ENCODE data around the gene LAMA5.

LAMA5 gene

DNA sequence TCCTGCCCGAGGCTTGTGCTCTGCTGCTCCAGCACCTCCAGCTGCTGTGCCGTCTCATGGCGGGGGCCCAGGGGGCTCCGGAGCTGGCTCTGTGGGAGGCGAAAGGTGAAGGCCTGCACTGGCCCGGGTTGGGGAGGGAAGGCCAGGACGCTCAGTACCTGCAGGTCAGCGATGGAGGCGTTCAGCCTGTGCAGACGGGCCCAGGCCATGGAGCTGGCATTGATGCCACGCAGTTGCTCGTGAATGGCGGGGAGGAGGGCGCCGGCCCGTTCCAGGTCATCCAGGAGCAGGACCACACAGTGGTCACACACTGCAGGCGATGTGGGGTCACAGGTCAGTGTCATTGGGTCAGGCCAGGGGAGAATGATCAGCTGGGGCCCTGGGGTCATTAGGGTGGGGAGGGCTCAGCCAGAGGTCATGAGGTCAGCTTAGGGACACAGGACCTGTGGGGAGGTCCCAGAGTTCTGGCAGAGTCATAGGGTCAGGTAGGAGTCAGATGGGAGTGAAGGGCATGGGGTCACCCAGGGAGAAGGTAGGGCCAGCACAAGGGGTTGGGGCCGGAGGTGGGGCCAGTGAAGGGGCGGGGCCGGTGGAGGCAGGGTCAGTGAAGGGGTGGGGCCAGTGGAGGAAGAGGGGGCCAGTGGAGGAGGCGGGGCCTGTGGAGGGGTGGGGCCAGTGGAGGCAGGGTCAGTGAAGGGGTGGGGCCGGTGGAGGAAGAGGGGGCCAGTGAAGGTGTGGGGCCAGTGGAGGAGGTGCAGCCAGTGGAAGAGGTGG lies 46.3 kb downstream of the LAMA5 start:
- peak in 1 of 56 donors; percentile 20 for DNase-seq

DNA sequence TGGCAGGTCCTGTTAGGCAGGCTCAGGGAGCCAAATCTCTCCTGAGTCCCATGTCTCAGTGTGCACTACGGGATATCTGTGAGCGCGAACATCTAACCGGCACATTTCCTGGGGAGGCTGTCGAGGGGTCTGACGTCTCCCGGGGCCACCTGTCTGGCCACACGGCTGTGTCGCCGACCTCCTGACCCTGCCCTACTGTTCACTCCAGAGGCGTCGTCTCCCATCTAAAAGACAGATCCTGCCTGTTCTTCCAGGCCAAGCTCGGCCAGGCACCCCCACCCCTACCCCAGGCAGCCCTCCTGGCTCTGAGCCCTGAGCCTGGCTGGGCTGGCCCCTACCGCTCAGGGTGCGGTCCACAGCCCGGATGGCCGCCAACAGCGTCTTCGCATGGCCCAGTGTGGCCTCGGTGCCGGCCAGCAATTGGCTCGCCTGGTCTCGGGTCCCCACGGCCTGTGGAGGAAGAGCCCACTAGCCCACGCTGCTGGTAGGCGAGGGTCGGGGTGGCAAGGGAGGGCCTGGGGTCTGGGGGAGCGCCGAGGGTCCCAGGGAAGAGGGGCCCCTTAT lies 47.7 kb downstream of the LAMA5 start:
- DNase-seq, result no peak

- no peak for DNase-seq
These were observed 48.4 kb downstream of the LAMA5 start for GRCh38 chr20:62318400-62319345.

- DNase-seq, result no peak
These were observed 49.9 kb downstream of the LAMA5 start for GRCh38 chr20:62317167-62317655.

DNA sequence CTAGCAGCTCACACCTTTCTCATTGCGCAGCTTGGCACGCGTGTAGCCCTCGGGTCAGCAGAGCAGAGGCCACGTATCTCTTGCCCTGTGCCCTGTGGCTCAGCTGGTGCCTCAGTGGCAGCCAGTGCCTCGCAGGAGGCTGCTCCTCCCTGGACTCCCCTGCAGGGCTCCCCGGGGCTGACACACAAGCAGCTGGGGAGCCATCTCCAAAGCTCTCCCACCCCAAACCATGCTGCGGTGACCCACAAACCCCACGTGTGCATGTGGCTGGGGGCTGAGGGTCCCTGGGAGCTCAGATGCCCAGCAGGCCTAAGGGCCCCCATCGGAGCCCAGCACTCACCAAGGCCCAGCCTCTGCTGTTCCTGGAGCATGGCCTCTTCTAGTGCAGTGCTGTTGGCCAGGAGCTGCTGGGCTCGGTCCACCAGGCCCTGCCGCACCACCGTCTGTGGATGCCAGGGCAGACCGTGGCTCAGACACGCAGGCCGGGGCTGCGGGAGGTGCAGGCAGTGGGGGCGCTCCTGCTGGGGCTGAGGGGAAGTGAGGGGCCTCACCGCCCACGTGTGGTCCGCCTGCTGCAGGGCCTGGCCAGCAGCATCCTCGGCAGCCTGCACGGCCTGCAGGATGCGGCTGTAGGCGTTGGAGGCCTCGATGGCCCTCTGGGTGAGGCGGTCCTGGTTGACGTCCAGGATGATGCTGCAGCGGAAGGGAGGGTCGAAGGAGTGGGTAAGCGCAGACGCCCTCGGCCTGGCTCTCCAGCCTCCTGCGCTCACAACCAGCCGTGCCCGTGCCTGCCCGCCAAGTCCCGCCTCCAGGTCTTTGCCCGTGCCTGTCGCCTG lies 50.6 kb downstream of the LAMA5 start:
- peak in 1 of 56 donors; percentile 33 for DNase-seq

DNA sequence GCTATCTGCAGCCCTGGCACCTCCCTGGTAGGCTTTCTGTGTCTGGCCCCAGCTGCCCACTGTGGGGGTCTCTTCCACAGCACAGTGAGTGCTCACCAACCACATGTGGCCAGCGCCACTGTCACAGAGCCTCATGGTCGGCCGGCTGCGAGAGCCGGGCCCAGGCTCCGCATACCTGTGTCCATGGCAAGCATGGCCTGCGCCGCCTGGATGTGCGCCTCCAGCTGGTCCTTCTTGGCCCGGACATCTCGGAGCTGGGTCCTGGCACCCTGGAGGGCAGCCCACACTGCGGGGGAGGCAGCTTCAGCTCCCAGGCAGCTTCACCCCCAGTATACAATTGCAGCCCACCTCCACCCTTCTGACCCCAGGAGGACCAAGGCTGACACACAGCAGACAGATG lies 51.3 kb downstream of the LAMA5 start:
- no peak for DNase-seq

- DNase-seq, result no peak
These were observed 52.3 kb downstream of the LAMA5 start for GRCh38 chr20:62314711-62315302.

GRCh38 chr20:62314339-62314638 lies 52.8 kb downstream of the LAMA5 start:
- DNase-seq, result no peak

DNA sequence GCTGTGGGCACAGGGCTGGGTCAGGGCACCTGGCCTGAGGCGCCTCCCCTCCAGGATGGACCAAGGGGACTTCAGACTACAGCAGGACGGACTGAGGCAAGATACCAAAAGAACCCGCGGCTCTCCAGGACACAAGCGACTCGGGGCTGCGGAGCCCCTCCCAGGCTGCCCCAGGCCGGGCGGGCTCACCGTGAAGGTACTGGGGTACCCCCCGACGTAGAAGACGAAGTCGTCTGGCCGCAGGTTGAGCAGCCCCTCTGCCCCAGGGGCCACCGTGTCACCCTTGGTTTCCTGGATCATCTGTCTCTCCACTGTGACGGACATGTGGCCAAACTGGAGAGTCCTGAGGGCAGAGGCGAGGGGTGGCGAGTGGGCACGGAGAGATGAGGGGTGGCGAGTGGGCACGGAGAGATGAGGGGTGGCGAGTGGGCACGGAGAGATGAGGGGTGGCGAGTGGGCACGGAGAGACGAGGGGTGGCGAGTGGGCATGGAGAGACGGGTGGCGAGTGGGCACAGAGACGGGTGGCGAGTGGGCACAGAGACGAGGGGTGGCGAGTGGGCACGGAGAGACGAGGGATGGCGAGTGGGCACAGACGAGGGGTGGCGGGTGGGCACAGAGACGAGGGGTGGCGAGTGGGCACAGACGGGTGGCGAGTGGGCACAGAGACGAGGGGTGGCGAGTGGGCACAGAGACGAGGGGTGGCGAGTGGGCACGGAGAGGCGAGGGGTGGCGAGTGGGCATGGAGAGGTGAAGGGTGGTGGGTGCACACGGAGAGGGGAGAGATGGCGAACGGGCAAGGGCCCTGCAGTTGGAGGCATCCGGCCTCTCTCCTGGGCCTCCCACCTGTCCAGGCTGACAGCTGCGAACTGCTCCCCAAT lies 53.4 kb downstream of the LAMA5 start:
- no peak for DNase-seq

DNA sequence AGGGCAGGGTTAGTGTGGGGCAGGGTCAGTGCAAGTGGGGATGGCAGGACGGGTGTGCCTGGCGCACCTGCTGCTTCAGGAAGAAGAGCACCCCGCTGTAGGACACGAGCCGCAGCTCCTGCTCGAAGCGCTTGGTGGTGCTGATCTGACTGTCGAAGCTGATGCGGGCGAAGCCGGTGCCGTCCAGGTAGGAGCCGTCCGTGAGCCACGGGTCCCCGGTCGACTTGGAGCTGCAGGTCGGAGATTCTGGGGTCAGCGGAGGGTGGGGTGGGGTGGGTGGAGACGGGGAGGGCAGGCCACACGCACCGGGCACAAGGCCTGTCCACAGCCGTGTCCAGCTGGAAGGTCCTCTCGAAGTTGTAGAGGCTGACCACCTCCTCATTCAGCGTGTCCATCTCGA lies 54.1 kb downstream of the LAMA5 start:
- no peak for DNase-seq

GRCh38 chr20:62312662-62312977 lies 54.5 kb downstream of the LAMA5 start:
- DNase-seq, result no peak

GRCh38 chr20:62311832-62312661 lies 55.1 kb downstream of the LAMA5 start:
- no peak for DNase-seq

GRCh38 chr20:62311150-62311549 lies 56.0 kb downstream of the LAMA5 start:
- no peak for DNase-seq

GRCh38 chr20:62310757-62311121 lies 56.4 kb downstream of the LAMA5 start:
- DNase-seq, result no peak

GRCh38 chr20:62309947-62310756 lies 57.0 kb downstream of the LAMA5 start:
- DNase-seq, result no peak

GRCh38 chr20:62309198-62309944 lies 57.7 kb downstream of the LAMA5 start:
- no peak for DNase-seq

DNA sequence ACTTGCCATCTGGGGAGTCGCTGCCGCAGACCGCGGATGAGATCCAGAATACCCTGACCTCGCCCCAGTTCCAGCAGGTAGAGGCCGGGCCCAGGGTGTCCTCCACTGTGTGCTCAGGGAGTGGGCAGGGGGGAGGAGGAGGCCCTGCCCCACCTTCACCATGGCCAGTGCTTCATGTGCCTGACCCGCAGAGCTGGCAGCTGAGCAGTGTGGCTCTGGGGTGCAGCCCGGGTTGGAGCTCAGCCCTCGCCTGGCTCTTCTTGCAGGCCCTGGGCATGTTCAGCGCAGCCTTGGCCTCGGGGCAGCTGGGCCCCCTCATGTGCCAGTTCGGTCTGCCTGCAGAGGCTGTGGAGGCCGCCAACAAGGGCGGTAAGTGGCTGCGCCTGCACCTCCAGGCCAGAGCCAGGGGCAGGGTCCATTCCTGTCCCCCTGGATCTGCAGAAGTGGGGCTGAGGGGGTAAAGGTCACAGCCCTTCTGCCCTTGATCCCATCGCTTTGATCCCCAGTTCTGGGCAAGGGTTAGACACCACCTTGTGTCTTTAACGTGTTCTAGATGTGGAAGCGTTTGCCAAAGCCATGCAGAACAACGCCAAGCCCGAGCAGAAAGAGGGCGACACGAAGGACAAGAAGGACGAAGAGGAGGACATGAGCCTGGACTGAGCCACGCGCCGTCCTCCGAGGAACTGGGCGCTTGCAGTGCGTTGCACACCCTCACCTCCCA lies 58.9 kb downstream of the LAMA5 start:
- peak in 11 of 56 donors; percentile 6 to 43 (median 19) for DNase-seq
